ENCODE measurements around the gene ADAM23.

Gene ADAM23

DNA sequence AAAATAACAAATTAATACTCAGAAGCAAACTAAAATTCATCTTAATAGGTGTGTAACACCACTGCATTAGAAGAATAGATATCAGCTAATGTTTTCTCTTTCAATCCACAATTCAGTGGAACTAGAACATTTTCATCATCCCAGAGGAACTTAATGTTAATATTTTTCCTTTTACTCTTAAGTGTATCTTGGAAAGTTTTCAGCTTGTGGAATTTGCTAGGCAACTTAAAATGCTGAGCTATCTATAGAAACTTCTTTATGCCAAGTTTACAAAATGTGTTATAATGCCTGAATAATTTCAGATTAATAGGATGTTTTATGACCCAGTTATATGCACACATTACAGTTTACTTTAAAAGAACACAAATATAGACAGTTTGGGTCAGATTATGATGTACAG, 112.4 kb downstream of the ADAM23 start:
- POLR2A ChIA-PET, result no interaction called here
- CTCF ChIA-PET, result interaction anchor here (0.7 to 1.6 kb wide), 4 partner anchors 12 to 116 kb away, joined by 3 to 4 read pairs (median 4); no protein-coding TSS in a partner anchor
- TF ChIP-seq, protein P1, sequence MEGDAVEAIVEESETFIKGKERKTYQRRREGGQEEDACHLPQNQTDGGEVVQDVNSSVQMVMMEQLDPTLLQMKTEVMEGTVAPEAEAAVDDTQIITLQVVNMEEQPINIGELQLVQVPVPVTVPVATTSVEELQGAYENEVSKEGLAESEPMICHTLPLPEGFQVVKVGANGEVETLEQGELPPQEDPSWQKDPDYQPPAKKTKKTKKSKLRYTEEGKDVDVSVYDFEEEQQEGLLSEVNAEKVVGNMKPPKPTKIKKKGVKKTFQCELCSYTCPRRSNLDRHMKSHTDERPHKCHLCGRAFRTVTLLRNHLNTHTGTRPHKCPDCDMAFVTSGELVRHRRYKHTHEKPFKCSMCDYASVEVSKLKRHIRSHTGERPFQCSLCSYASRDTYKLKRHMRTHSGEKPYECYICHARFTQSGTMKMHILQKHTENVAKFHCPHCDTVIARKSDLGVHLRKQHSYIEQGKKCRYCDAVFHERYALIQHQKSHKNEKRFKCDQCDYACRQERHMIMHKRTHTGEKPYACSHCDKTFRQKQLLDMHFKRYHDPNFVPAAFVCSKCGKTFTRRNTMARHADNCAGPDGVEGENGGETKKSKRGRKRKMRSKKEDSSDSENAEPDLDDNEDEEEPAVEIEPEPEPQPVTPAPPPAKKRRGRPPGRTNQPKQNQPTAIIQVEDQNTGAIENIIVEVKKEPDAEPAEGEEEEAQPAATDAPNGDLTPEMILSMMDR (IDR thresholded peaks at IDR 0.05; ENCODE audit: control extremely low read depth, extremely low read depth, low read depth, missing control alignments), result no peak

DNA sequence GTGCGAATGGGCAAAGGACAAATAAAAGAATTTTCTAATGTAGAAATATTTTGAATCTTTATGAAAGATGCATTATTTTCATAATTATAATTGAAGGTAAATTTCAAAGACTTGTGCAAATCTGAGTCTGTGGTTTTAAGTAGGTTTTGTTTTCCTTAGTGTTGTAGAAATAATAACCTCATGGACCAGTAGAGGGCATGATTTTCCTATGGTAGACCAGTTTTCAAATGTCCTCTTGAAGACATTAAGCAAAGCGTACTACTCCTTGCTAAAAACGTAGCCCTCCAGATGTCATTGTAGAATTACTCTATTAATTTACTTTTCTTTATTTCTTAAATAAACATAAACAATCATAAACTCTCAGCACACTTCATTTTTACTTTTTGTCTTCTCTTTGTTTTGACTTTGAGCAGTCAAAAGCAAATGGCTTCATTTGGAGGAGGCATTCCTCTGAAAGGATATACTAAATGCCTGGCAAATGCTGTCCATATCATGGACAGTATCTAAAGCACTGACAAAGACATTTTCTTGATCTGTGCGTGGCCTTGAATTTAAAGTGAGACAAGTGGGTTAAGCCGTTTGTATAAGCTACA, 113.1 kb downstream of the ADAM23 start:
- ChIA-PET POLR2A (no interaction called here), CTCF (interaction anchor here (0.8 to 2.5 kb wide), 4 partner anchors 9 to 127 kb away, joined by 3 to 15 read pairs (median 3); no protein-coding TSS in a partner anchor)
- peak; percentile 30 for DNase-seq (ENCODE audit: extremely low spot score)
- TF ChIP-seq, protein P1 (IDR thresholded peaks at IDR 0.05; ENCODE audit: control extremely low read depth, extremely low read depth, low read depth, missing control alignments), result peak; percentile 50

More for the DNA sequence above, 112.4 kb downstream of the ADAM23 start:
- DNase-seq (ENCODE audit: extremely low spot score), result no peak

DNA sequence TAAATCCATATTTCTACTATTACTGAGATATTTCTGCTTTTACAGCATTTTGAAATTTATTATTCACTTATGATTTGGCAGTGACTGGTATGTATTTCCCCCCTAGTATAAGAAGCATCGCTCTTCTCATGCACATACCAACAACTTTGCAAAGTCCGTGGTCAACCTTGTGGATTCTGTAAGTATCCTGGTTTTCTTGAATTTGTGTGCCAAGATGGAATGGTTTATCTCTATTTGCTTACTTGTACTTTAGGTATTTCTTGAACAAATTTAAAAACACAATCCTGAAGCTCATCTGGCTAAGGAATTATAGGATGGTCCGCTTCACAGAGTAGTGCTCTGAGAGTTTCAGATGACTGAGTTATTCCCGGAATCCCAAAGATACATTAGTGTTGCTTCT, 114.0 kb downstream of the ADAM23 start:
- POLR2A ChIA-PET, result no interaction called here
- CTCF ChIA-PET, result interaction anchor here (0.8 to 2.5 kb wide), 6 partner anchors 10 to 165 kb away, joined by 3 to 15 read pairs (median 3); no protein-coding TSS in a partner anchor
- TF ChIP-seq, protein P1 (IDR thresholded peaks at IDR 0.05; ENCODE audit: control extremely low read depth, extremely low read depth, low read depth, missing control alignments), result no peak
- no peak for DNase-seq (ENCODE audit: extremely low spot score)

DNA sequence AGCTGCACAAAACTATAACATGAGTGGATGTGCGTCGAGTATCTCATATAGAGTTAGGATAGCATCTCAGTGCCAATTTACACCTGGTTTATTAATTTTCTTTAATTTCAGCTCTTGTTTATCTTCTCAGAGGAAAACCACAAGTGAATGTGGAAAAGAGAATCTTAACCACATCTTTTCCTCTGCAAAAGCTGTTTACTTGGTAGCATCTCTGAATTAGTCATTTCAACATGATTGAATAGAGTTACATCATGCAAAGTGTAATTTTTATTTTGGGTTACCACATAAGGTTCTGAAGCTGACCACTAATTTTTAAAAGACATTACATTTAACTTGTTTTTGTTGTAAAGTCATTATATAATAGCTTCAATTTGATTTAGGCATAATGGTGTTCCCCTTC, 115.2 kb downstream of the ADAM23 start:
- TF ChIP-seq, protein P1 (IDR thresholded peaks at IDR 0.05; ENCODE audit: control extremely low read depth, extremely low read depth, low read depth, missing control alignments), result no peak
- DNase-seq (ENCODE audit: extremely low spot score), result no peak
- CTCF ChIA-PET, result interaction anchor here (1.2 to 2.5 kb wide), 8 partner anchors 10 to 166 kb away, joined by 3 to 15 read pairs (median 4); no protein-coding TSS in a partner anchor
- POLR2A ChIA-PET, result no interaction called here

DNA sequence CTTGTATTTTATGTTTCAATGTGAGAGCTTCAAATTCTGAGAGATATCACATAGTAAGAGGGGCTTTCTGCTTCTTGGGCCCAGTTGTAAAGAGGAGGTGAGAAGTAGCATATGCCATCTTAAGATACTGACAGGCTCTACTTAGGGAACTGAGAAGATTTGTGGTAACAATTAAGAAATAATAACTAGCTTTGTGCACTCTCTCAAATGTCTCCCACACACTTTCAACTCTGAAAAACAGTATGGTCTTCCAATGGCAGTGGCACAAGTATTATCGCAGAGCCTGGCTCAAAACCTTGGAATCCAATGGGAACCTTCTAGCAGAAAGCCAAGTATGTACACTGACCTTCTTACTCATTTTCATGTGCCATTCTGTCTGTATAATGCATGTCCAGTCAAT, 118.6 kb downstream of the ADAM23 start:
- TF ChIP-seq, protein P1 (IDR thresholded peaks at IDR 0.05; ENCODE audit: control extremely low read depth, extremely low read depth, low read depth, missing control alignments), result no peak
- ChIA-PET CTCF (interaction anchor here (0.7 to 1.2 kb wide), 4 partner anchors 10 to 179 kb away, joined by 3 to 4 read pairs (median 3); no protein-coding TSS in a partner anchor), POLR2A (no interaction called here)
- no peak for DNase-seq (ENCODE audit: extremely low spot score)

DNA sequence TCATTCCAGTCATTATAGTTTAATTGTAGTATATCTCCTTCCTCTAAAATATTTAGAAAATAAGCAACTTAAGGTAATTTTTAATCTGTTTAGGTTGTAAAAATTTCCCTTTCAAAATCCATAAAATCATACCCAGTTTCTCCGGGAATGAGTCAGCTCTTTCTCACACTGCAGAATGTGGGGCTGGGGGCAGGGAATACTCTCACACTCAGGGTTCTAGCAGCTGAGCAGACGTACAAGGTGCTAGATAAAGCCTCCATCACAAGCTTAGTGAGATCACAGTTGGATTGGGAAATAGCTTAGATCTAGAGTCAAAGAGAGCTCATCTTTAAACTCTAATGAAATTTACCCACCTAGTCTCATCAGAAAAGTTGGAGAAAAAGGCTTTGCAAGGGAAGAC, 119.0 kb downstream of the ADAM23 start:
- TF ChIP-seq, protein P1 (IDR thresholded peaks at IDR 0.05; ENCODE audit: control extremely low read depth, extremely low read depth, low read depth, missing control alignments), result no peak
- CTCF ChIA-PET, result interaction anchor here (0.7 to 1.2 kb wide), 4 partner anchors 10 to 179 kb away, joined by 3 to 4 read pairs (median 3); no protein-coding TSS in a partner anchor
- DNase-seq (ENCODE audit: extremely low spot score), result no peak

More for the DNA sequence above, 119.0 kb downstream of the ADAM23 start:
- POLR2A ChIA-PET, result no interaction called here

Data from GM10248 (cell line).